ENCODE results near the gene PRSS50. TPM values are rescaled to one million over a fixed set of nuclear protein-coding genes. Genes with fewer than 3 reads are reported as not detected.

The PRSS50 gene
- total and polyA plus RNA-seq, 9 donors, result 0.12 to 0.69 (median 0.32) TPM; not detected in 1

- intact Hi-C loops (cut with DNase I), result no loop called here
- no peak for TF ChIP-seq CTCF (IDR thresholded peaks at IDR 0.05)
- no peak for TF ChIP-seq POLR2A (IDR thresholded peaks at IDR 0.05)
- no peak for TF ChIP-seq EP300 (IDR thresholded peaks at IDR 0.05)
- Histone ChIP-seq H3K27ac (no peak overlapping the region), H3K4me3 (no peak overlapping the region), H3K36me3 (no peaks in the 10 kb centered on the region), H3K4me1 (ENCODE audit: insufficient read depth) (peaks cover 7% of the 10 kb centered on the region), H3K27me3 (no peaks in the 10 kb centered on the region), H3K9me3 (no peaks in the 10 kb centered on the region)
- DNase-seq, result peak in 2 of 5 donors; percentile 7 to 29
- WGBS, 3 donors, result 81 to 91% (median 85%) methylated on average over 8 of the region's 8 CpGs
These were observed 50.5 kb downstream of the PRSS50 start for GRCh38 chr3:46667061-46667621.

GRCh38 chr3:46666453-46666845 lies 51.2 kb downstream of the PRSS50 start:
- WGBS, 3 donors, result 69 to 81% (median 71%) methylated on average over 7 of the region's 7 CpGs
- peaks cover 7% of the 10 kb centered on the region for H3K4me1 ChIP-seq (ENCODE audit: insufficient read depth)
- H3K9me3 ChIP-seq, result no peaks in the 10 kb centered on the region
- no peak overlapping the region for H3K27ac ChIP-seq
- intact Hi-C loops (cut with DNase I), result no loop called here
- no peak for TF ChIP-seq EP300 (IDR thresholded peaks at IDR 0.05)
- no peak for TF ChIP-seq POLR2A (IDR thresholded peaks at IDR 0.05)
- no peak for TF ChIP-seq CTCF (IDR thresholded peaks at IDR 0.05)
- no peak overlapping the region for H3K4me3 ChIP-seq
- H3K36me3 ChIP-seq, result no peaks in the 10 kb centered on the region
- DNase-seq, result peak in 2 of 5 donors; percentile 5 to 25
- no peaks in the 10 kb centered on the region for H3K27me3 ChIP-seq

GRCh38 chr3:46665763-46666452 lies 51.8 kb downstream of the PRSS50 start:
- intact Hi-C loops (cut with DNase I), result no loop called here
- Histone ChIP-seq H3K27ac (no peak overlapping the region), H3K36me3 (no peaks in the 10 kb centered on the region), H3K9me3 (no peaks in the 10 kb centered on the region), H3K27me3 (no peaks in the 10 kb centered on the region), H3K4me3 (no peak overlapping the region), H3K4me1 (ENCODE audit: insufficient read depth) (peaks cover 7% of the 10 kb centered on the region)
- peak in 1 of 5 donors; percentile 4 for DNase-seq
- no peak for TF ChIP-seq CTCF (IDR thresholded peaks at IDR 0.05)
- TF ChIP-seq POLR2A (IDR thresholded peaks at IDR 0.05), result no peak
- TF ChIP-seq EP300 (IDR thresholded peaks at IDR 0.05), result no peak
- 71 to 78% (median 77%) methylated on average over 9 of the region's 9 CpGs for WGBS, 3 donors

- TF ChIP-seq CTCF (IDR thresholded peaks at IDR 0.05) (no peak), POLR2A (IDR thresholded peaks at IDR 0.05) (no peak), EP300 (IDR thresholded peaks at IDR 0.05) (no peak)
- intact Hi-C loops (cut with DNase I), result no loop called here
- no peak overlapping the region for H3K27ac ChIP-seq
- peak in 1 of 5 donors; percentile 4 for DNase-seq
- H3K27me3 ChIP-seq, result no peaks in the 10 kb centered on the region
- H3K36me3 ChIP-seq, result no peaks in the 10 kb centered on the region
- no peak overlapping the region for H3K4me3 ChIP-seq
- 70 to 81% (median 74%) methylated on average over 21 to 23 of the region's 23 CpGs for WGBS, 3 donors
- no peaks in the 10 kb centered on the region for H3K9me3 ChIP-seq
- peaks cover 7% of the 10 kb centered on the region for H3K4me1 ChIP-seq (ENCODE audit: insufficient read depth)
These were observed 52.5 kb downstream of the PRSS50 start for GRCh38 chr3:46664971-46665762.
